Right lobe of liver (tissue), 4 donors: ENCODE data around the gene SH2D3C.

Experiments used
- CTCF ChIP-seq, 4 donors: fragments of 200-600 bp in 3 of 4; fragments of 450-650 bp in 1 of 4; IDR thresholded peaks; one replicate each; pipeline versions ENCODE4 v1.5.1 to v1.8.0; 2016 to 2022; ENCODE audit warnings: antibody characterized with exemption in 4 of 4, mild to moderate bottlenecking in 2 of 4
- POLR2A ChIP-seq: fragments of 450-650 bp; IDR thresholded peaks from one replicate; pipeline ENCODE4 v1.6.1; 2017; ENCODE audit warnings: antibody characterized with exemption, mild to moderate bottlenecking
- donor health status: DM: no; HTN: no; CAD: no.
- donor health status: DM: no; HTN: no; CAD: no.
- donor health status: DM: no; HTN: yes; CAD: no.

- TF ChIP-seq CTCF (IDR thresholded peaks at IDR 0.05) = no peak
- TF ChIP-seq POLR2A = no peak
These were observed 77.7 kb downstream of the SH2D3C start for GRCh38 chr9:127700594-127701255.
